Measurements from ENCODE around the gene MYO7A. TPM values are rescaled to one million over a fixed set of nuclear protein-coding genes. Genes with fewer than 3 reads are reported as not detected.

MYO7A gene
- total and polyA plus RNA-seq, 2 of the 8 experiments (the other 6 are each of a cell fraction or from before 2014, with no cell fraction given) = 1.5 to 1.9 TPM

DNA sequence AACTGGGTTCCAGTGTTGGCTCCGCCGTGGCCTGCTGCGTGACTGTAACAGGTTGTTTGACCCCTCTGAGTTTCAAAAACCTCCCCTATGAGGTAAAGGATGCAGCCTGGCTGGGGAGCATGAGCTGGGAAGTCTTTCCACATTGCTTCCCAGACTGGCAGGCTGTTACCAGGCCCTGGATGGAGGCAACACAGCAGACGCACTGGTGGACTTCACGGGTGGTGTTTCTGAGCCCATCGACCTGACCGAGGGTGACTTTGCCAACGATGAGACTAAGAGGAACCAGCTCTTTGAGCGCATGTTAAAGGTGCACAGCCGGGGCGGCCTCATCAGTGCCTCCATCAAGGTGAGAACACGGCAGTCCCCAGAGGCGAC is 14.0 kb upstream of the MYO7A start (continued):
- TF ChIP-seq GABPA (IDR thresholded peaks at IDR 0.05; ENCODE audit: borderline replicate concordance, insufficient read depth, low read length) (no peak), SP1 (IDR thresholded peaks at IDR 0.05; ENCODE audit: low read depth, low read length) (no peak), NANOG (IDR thresholded peaks at IDR 0.05; ENCODE audit: insufficient read depth, low read depth, low read length, poor library complexity, severe bottlenecking) (no peak), FOSL1 (IDR thresholded peaks at IDR 0.05; ENCODE audit: insufficient read depth, low read depth, low read length) (no peak), CHD2 (IDR thresholded peaks at IDR 0.05; ENCODE audit: low read length) (no peak), POLR2AphosphoS5 (IDR thresholded peaks at IDR 0.05; ENCODE audit: low read depth, low read length) (no peak)
- TF ChIP-seq, protein P1, sequence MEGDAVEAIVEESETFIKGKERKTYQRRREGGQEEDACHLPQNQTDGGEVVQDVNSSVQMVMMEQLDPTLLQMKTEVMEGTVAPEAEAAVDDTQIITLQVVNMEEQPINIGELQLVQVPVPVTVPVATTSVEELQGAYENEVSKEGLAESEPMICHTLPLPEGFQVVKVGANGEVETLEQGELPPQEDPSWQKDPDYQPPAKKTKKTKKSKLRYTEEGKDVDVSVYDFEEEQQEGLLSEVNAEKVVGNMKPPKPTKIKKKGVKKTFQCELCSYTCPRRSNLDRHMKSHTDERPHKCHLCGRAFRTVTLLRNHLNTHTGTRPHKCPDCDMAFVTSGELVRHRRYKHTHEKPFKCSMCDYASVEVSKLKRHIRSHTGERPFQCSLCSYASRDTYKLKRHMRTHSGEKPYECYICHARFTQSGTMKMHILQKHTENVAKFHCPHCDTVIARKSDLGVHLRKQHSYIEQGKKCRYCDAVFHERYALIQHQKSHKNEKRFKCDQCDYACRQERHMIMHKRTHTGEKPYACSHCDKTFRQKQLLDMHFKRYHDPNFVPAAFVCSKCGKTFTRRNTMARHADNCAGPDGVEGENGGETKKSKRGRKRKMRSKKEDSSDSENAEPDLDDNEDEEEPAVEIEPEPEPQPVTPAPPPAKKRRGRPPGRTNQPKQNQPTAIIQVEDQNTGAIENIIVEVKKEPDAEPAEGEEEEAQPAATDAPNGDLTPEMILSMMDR (IDR thresholded peaks at IDR 0.05; ENCODE audit: control extremely low read depth in 1 of 3, insufficient read depth in 1 of 3, low read depth in 1 of 3, low read length in 3 of 3) = no peak
- TF ChIP-seq, protein P2, sequence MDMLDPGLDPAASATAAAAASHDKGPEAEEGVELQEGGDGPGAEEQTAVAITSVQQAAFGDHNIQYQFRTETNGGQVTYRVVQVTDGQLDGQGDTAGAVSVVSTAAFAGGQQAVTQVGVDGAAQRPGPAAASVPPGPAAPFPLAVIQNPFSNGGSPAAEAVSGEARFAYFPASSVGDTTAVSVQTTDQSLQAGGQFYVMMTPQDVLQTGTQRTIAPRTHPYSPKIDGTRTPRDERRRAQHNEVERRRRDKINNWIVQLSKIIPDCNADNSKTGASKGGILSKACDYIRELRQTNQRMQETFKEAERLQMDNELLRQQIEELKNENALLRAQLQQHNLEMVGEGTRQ (IDR thresholded peaks at IDR 0.05; ENCODE audit: low read length) = no peak
